ENCODE measurements around the gene IFT57.
A peak's percentile ranks its signal among the peaks of the same experiment; 100 is the strongest.

The IFT57 gene

GRCh38 chr3:108153451-108153981 lies 68.7 kb downstream of the IFT57 start:
- Histone ChIP-seq H3K9me2 (replicated peaks; ENCODE audit: insufficient read depth, low read length) (no peaks in the 10 kb centered on the region), H3K4me2 (ENCODE audit: low read depth, low read length) (no peak overlapping the region), H3K79me2 (ENCODE audit: low read length) (no peaks in the 10 kb centered on the region), H2AFZ (ENCODE audit: low read length) (no peak overlapping the region), H4K20me1 (ENCODE audit: insufficient read depth, low read length) (no peaks in the 10 kb centered on the region), H3K4me1 (ENCODE audit: low read length) (no peaks in the 10 kb centered on the region), H3K4me3 (ENCODE audit: low read length) (no peak overlapping the region), H3K9ac (ENCODE audit: low read length) (no peak overlapping the region), H3K27ac (ENCODE audit: low read length) (no peak overlapping the region), H3F3A (ENCODE audit: insufficient read depth, low read length) (no peaks in the 10 kb centered on the region), H3K27me3 (replicated peaks; ENCODE audit: insufficient read depth, low read length) (no peaks in the 10 kb centered on the region), H3K9me3 (replicated peaks; ENCODE audit: insufficient read depth, low read length) (no peaks in the 10 kb centered on the region), H3K36me3 (replicated peaks; ENCODE audit: insufficient read depth, low read length) (no peaks in the 10 kb centered on the region)
- TF ChIP-seq CTCF (IDR thresholded peaks at IDR 0.05; ENCODE audit: low read length) (peak; percentile 61), EZH2phosphoT487 (IDR thresholded peaks at IDR 0.05; ENCODE audit: low read length) (no peak), EZH2 (optimal IDR thresholded peaks at IDR 0.05; ENCODE audit: low read depth, low read length) (no peak)
- peak; percentile 68 for DNase-seq

GRCh38 chr3:108152274-108152673 lies 70.0 kb downstream of the IFT57 start:
- H3K4me2 ChIP-seq (ENCODE audit: low read depth, low read length) = no peak overlapping the region
- H3K36me3 ChIP-seq (replicated peaks; ENCODE audit: insufficient read depth, low read length) = no peaks in the 10 kb centered on the region
- H3K9me2 ChIP-seq (replicated peaks; ENCODE audit: insufficient read depth, low read length) = no peaks in the 10 kb centered on the region
- TF ChIP-seq EZH2phosphoT487 (IDR thresholded peaks at IDR 0.05; ENCODE audit: low read length) = no peak
- TF ChIP-seq CTCF (IDR thresholded peaks at IDR 0.05; ENCODE audit: low read length) = no peak
- TF ChIP-seq EZH2 (optimal IDR thresholded peaks at IDR 0.05; ENCODE audit: low read depth, low read length) = no peak
- H3K27me3 ChIP-seq (replicated peaks; ENCODE audit: insufficient read depth, low read length) = no peaks in the 10 kb centered on the region
- no peak for DNase-seq
- no peaks in the 10 kb centered on the region for H3K79me2 ChIP-seq (ENCODE audit: low read length)
- no peaks in the 10 kb centered on the region for H4K20me1 ChIP-seq (ENCODE audit: insufficient read depth, low read length)
- H2AFZ ChIP-seq (ENCODE audit: low read length) = no peak overlapping the region
- no peak overlapping the region for H3K9ac ChIP-seq (ENCODE audit: low read length)
- H3K9me3 ChIP-seq (replicated peaks; ENCODE audit: insufficient read depth, low read length) = no peaks in the 10 kb centered on the region
- H3K27ac ChIP-seq (ENCODE audit: low read length) = no peak overlapping the region
- no peak overlapping the region for H3K4me3 ChIP-seq (ENCODE audit: low read length)
- no peaks in the 10 kb centered on the region for H3K4me1 ChIP-seq (ENCODE audit: low read length)
- H3F3A ChIP-seq (ENCODE audit: insufficient read depth, low read length) = no peaks in the 10 kb centered on the region

DNA sequence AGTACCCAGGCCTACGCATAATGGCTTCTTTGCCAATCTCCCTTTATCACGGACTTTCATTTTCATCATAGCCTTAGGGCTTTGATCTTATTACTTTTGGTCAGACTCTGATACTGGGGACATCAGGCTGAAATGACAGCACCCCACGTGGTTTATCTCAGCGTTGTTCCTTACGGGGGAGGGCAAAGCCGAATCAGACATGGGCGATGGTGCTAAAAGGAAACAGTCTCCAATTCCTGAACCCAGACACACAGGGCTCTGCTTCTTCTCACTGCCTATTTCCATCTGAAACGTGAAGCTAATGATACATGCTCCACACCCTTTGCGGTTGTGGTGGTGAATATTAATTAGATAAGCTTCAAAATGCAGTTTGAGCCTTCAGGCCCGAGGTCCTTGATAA lies 72.0 kb downstream of the IFT57 start:
- H3K9ac ChIP-seq (ENCODE audit: low read length) = no peak overlapping the region
- H3K4me2 ChIP-seq (ENCODE audit: low read depth, low read length) = no peak overlapping the region
- TF ChIP-seq EZH2 (optimal IDR thresholded peaks at IDR 0.05; ENCODE audit: low read depth, low read length) (no peak), EZH2phosphoT487 (IDR thresholded peaks at IDR 0.05; ENCODE audit: low read length) (no peak), CTCF (IDR thresholded peaks at IDR 0.05; ENCODE audit: low read length) (no peak)
- H4K20me1 ChIP-seq (ENCODE audit: insufficient read depth, low read length) = no peaks in the 10 kb centered on the region
- H3K4me3 ChIP-seq (ENCODE audit: low read length) = no peak overlapping the region
- H3K9me3 ChIP-seq (replicated peaks; ENCODE audit: insufficient read depth, low read length) = no peaks in the 10 kb centered on the region
- H3K36me3 ChIP-seq (replicated peaks; ENCODE audit: insufficient read depth, low read length) = no peaks in the 10 kb centered on the region
- no peaks in the 10 kb centered on the region for H3F3A ChIP-seq (ENCODE audit: insufficient read depth, low read length)
- H3K79me2 ChIP-seq (ENCODE audit: low read length) = no peaks in the 10 kb centered on the region
- H2AFZ ChIP-seq (ENCODE audit: low read length) = no peak overlapping the region
- DNase-seq = no peak
- no peaks in the 10 kb centered on the region for H3K4me1 ChIP-seq (ENCODE audit: low read length)
- H3K27me3 ChIP-seq (replicated peaks; ENCODE audit: insufficient read depth, low read length) = no peaks in the 10 kb centered on the region
- H3K9me2 ChIP-seq (replicated peaks; ENCODE audit: insufficient read depth, low read length) = no peaks in the 10 kb centered on the region
- H3K27ac ChIP-seq (ENCODE audit: low read length) = no peak overlapping the region
